CD14-positive monocyte (primary cell): Measurements from ENCODE around the gene RGMA. TPM values are rescaled to one million over a fixed set of nuclear protein-coding genes. Genes with fewer than 3 reads are reported as not detected.

Source experiments
- DNase-seq, 3 donors: peaks; one replicate each; pipeline ENCODE4 v3.0.0-alpha.2; 2011 to 2022
- H2AFZ ChIP-seq: 2 replicates; pipeline ENCODE4 v1.6.0; 2012; ENCODE audit warnings: mild to moderate bottlenecking, low read depth, low read length, inconsistent platforms; ENCODE audit not compliant: insufficient read depth, poor library complexity, severe bottlenecking
- H3K27ac ChIP-seq, 2 donors: 1 replicate in 1 of 2; 2 replicates in 1 of 2; pipeline ENCODE4 v1.5.1; 2012 to 2013; ENCODE audit warnings: low read length in 2 of 2, control low read depth in 1 of 2, inconsistent platforms in 1 of 2, low read depth in 1 of 2, mild to moderate bottlenecking in 1 of 2
- H3K27me3 ChIP-seq, 2 donors: one replicate each; pipeline versions ENCODE4 v1.6.0 to v1.6.1; 2011 to 2013; ENCODE audit warnings: low read length in 2 of 2; ENCODE audit not compliant: control insufficient read depth in 2 of 2, insufficient read depth in 2 of 2
- H3K36me3 ChIP-seq, 2 donors: replicated peaks in 1 of 2; 1 replicate in 1 of 2; 2 replicates in 1 of 2; pipeline versions ENCODE4 v1.5.1 to v1.6.1; 2012 to 2013; ENCODE audit warnings: low read length in 2 of 2, control low read depth in 1 of 2, inconsistent platforms in 1 of 2, mild to moderate bottlenecking in 1 of 2; ENCODE audit not compliant: insufficient read depth in 2 of 2, control insufficient read depth in 1 of 2
- H3K4me1 ChIP-seq, 2 donors: 1 replicate in 1 of 2; 2 replicates in 1 of 2; pipeline versions ENCODE4 v1.5.1 to v1.6.1; 2012 to 2013; ENCODE audit warnings: low read length in 2 of 2, control low read depth in 1 of 2, inconsistent platforms in 1 of 2, mild to moderate bottlenecking in 1 of 2, moderate library complexity in 1 of 2; ENCODE audit not compliant: insufficient read depth in 2 of 2, control insufficient read depth in 1 of 2
- H3K4me2 ChIP-seq: replicated peaks from 2 replicates; pipeline ENCODE3; 2012; ENCODE audit warnings: low read length, moderate library complexity, mild to moderate bottlenecking; ENCODE audit not compliant: poor library complexity, severe bottlenecking; ENCODE audit errors: extremely low read depth
- H3K4me3 ChIP-seq, 3 experiments: fragments of 200-600 bp in 1 of 3; sonication (generic) in 1 of 3; replicated peaks in 1 of 3; 1 replicate in 2 of 3; 2 replicates in 1 of 3; pipeline ENCODE4 v1.5.1; 2011 to 2013; ENCODE audit warnings: low read length in 3 of 3, mild to moderate bottlenecking in 3 of 3, control low read depth in 2 of 3, low read depth in 2 of 3, inconsistent platforms in 1 of 3, moderate library complexity in 1 of 3
- H3K79me2 ChIP-seq: 2 replicates; pipeline ENCODE4 v1.6.0; 2012; ENCODE audit warnings: mild to moderate bottlenecking, control low read depth, inconsistent platforms, low read length, moderate library complexity; ENCODE audit not compliant: insufficient read depth
- H3K9ac ChIP-seq: 2 replicates; pipeline ENCODE4 v1.6.0; 2017; ENCODE audit warnings: low read length, mild to moderate bottlenecking; ENCODE audit not compliant: insufficient read depth, poor library complexity, severe bottlenecking
- H3K9me3 ChIP-seq, 2 donors: replicated peaks in 1 of 2; 1 replicate in 1 of 2; 2 replicates in 1 of 2; pipeline versions ENCODE4 v1.5.1 to v1.6.1; 2012 to 2013; ENCODE audit warnings: low read length in 2 of 2, control low read depth in 1 of 2; ENCODE audit not compliant: control insufficient read depth in 1 of 2, insufficient read depth in 1 of 2
- H4K20me1 ChIP-seq: 2 replicates; pipeline ENCODE4 v1.6.0; 2012; ENCODE audit warnings: mild to moderate bottlenecking, low read length, control low read depth, moderate library complexity; ENCODE audit not compliant: insufficient read depth
- H3K27ac Mint-ChIP-seq, 7 donors: one replicate each; pipeline ENCODE4 v1.8.0; 2020; ENCODE audit warnings: mild to moderate bottlenecking in 7 of 7, mixed read lengths in 7 of 7, moderate library complexity in 6 of 7, inconsistent platforms in 2 of 7
- H3K27me3 Mint-ChIP-seq, 3 donors: one replicate each; pipeline ENCODE4 v1.8.0; 2021 to 2022; ENCODE audit warnings: low read depth in 3 of 3, mild to moderate bottlenecking in 3 of 3, mixed read lengths in 3 of 3, moderate library complexity in 3 of 3, inconsistent platforms in 1 of 3
- H3K36me3 Mint-ChIP-seq, 2 donors: one replicate each; pipeline ENCODE4 v1.8.0; 2020; ENCODE audit warnings: mixed read lengths in 2 of 2, inconsistent platforms in 1 of 2, mild to moderate bottlenecking in 1 of 2
- H3K4me1 Mint-ChIP-seq: one replicate; pipeline ENCODE4 v1.8.0; 2020; ENCODE audit warnings: mild to moderate bottlenecking, mixed read lengths
- H3K4me3 Mint-ChIP-seq, 2 donors: one replicate each; pipeline ENCODE4 v1.8.0; 2020; ENCODE audit warnings: mild to moderate bottlenecking in 2 of 2, mixed read lengths in 2 of 2, moderate library complexity in 1 of 2
- H3K9me3 Mint-ChIP-seq, 7 donors: one replicate each; pipeline ENCODE4 v1.8.0; 2020 to 2022; ENCODE audit warnings: mixed read lengths in 7 of 7, mild to moderate bottlenecking in 6 of 7, moderate library complexity in 6 of 7, inconsistent platforms in 2 of 7
- CTCF ChIP-seq: fragments of 200-600 bp; IDR thresholded peaks from one replicate; pipeline ENCODE4 v1.8.0; 2022; ENCODE audit warnings: antibody characterized with exemption, mild to moderate bottlenecking
- WGBS: methylation state at CpG from one replicate; pipeline ENCODE4 v1.1.5; 2013; ENCODE audit warnings: missing lambda C conversion rate; ENCODE audit not compliant: insufficient coverage; 5-methylcytosine and 5-hydroxymethylcytosine counted together
- intact Hi-C, 2 donors: fragments of 100-400 bp; cut with micrococcal nuclease; formaldehyde crosslinking; loops; one replicate each; pipeline versions ENCODE4 v1.15.0 to v1.15.1; 2023
- polyA plus RNA-seq, 3 donors: library from polyadenylated mRNA; depleted of rRNA in 1 of 3; unstranded in 2 of 3; stranded (reverse) in 1 of 3; fragments of 300-500 nt in 2 of 3; fragments of >200 nt in 1 of 3; fragmentation: Illumina TruSeq in 2 of 3; gene quantifications; 1 replicate in 2 of 3; 2 replicates in 1 of 3; pipeline ENCODE4 v1.2.3, GENCODE V29; 2012 to 2021

RGMA gene
- polyA plus RNA-seq, 3 donors, result 0.07 to 0.35 (median 0.08) TPM

GRCh38 chr15:93085692-93086091, 3.3 kb downstream of the RGMA start:
- Histone ChIP-seq H3K36me3 (no peaks in the 10 kb centered on the region), H3K27me3 (peaks cover 40 to 56% of the 10 kb centered on the region in 2 donors), H3K4me1 (peaks cover 9 to 23% of the 10 kb centered on the region in 2 donors), H3K4me3 (no peak overlapping the region), H3K27ac (no peak overlapping the region), H3K9ac (no peak overlapping the region), H3K79me2 (no peaks in the 10 kb centered on the region), H4K20me1 (no peaks in the 10 kb centered on the region), H3K9me3 (peaks cover 0 to 18% of the 10 kb centered on the region in 2 donors), H2AFZ (no peak overlapping the region), H3K4me2 (no peak overlapping the region)
- peaks cover 15% of the 10 kb centered on the region for H3K4me1 Mint-ChIP-seq
- no peak for TF ChIP-seq CTCF
- H3K4me3 Mint-ChIP-seq, result peak overlapping the region in 1 of 2 donors; percentile 35
- H3K9me3 Mint-ChIP-seq, result peaks cover 0 to 14% (median 5%) of the 10 kb centered on the region in 7 donors
- intact Hi-C loops, result loop anchor here (5.0 to 10.0 kb wide), 4 partner anchors 219 to 1039 kb away; no protein-coding TSS in a partner anchor
- no peak for DNase-seq
- WGBS, result 50% methylated on average over 1 of the region's 1 CpG
- peaks cover 2 to 4% of the 10 kb centered on the region in 2 donors for H3K36me3 Mint-ChIP-seq
- peaks cover 23 to 61% (median 48%) of the 10 kb centered on the region in 3 donors for H3K27me3 Mint-ChIP-seq
- H3K27ac Mint-ChIP-seq, result no peak overlapping the region

DNA sequence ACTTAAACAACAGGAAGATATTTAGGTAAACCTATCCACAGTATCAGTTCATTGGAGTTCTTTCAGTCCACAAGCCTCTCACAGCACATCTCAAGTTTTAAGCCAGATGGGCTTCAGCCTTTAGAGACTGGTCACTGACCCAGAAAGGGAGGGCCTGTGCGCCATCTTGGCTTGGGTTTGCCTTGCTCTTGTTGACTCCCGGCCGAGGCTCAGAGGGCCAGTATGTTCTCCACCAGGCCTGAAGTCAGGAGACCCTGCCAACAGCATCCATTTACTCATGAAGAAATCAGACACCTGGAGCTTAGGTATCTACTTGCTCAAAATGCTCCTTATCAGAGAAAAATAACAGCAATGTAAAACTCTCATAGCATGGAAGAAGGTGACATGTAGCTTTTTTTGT, 6.2 kb downstream of the RGMA start:
- Histone ChIP-seq H3K36me3 (no peaks in the 10 kb centered on the region), H2AFZ (no peak overlapping the region), H3K9ac (no peak overlapping the region), H3K4me2 (no peak overlapping the region), H3K4me1 (peaks cover under 1 to 4% of the 10 kb centered on the region in 2 donors), H3K27me3 (peaks cover 23 to 35% of the 10 kb centered on the region in 2 donors), H3K9me3 (peaks cover 0 to 4% of the 10 kb centered on the region in 2 donors), H3K4me3 (no peak overlapping the region), H3K27ac (no peak overlapping the region), H4K20me1 (no peaks in the 10 kb centered on the region), H3K79me2 (no peaks in the 10 kb centered on the region)
- Mint-ChIP-seq H3K27me3 (peaks cover 18 to 45% (median 30%) of the 10 kb centered on the region in 3 donors), H3K4me1 (peaks cover 2% of the 10 kb centered on the region), H3K27ac (peak overlapping the region in 1 of 7 donors; percentile 63), H3K36me3 (no peaks in the 10 kb centered on the region), H3K9me3 (peaks cover 0 to 2% (median 0%) of the 10 kb centered on the region in 7 donors), H3K4me3 (no peak overlapping the region)
- no peak for DNase-seq
- no peak for TF ChIP-seq CTCF
- WGBS, result 100% methylated on average over 1 of the region's 3 CpGs
- intact Hi-C loops, result loop anchor here (10.0 kb wide), 3 partner anchors 222 to 1042 kb away; no protein-coding TSS in a partner anchor
